HepG2 (cell line): ENCODE results near the gene MAN1A1. TPM values are rescaled to one million over a fixed set of nuclear protein-coding genes. Genes with fewer than 3 reads are reported as not detected.

Source experiments
- CHCHD3 ChIP-seq: sonication (generic); formaldehyde crosslinking; IDR thresholded peaks from 2 replicates; pipeline ENCODE4 v1.8.0; 2022; ENCODE audit warnings: mild to moderate bottlenecking, missing genetic modification reagents, moderate library complexity
- FOSL2 ChIP-seq: sonication (generic); formaldehyde crosslinking; IDR thresholded peaks from 2 replicates; pipeline ENCODE4 v1.4.0; 2020; ENCODE audit warnings: missing genetic modification reagents
- FOXM1 ChIP-seq: sonication (generic); formaldehyde crosslinking; IDR thresholded peaks from 2 replicates; pipeline ENCODE4 v1.5.0; 2020; ENCODE audit warnings: missing genetic modification reagents
- KLF12 ChIP-seq: sonication (generic); formaldehyde crosslinking; IDR thresholded peaks from 2 replicates; pipeline ENCODE4 v1.4.0; 2020; ENCODE audit warnings: missing genetic modification reagents, borderline replicate concordance
- PLRG1 ChIP-seq: fragments of 450-650 bp; conservative IDR thresholded peaks from 2 replicates; pipeline ENCODE4 v1.6.1; 2016
- RFX1 ChIP-seq: fragments of 450-650 bp; IDR thresholded peaks from 2 replicates; pipeline ENCODE4 v1.6.1; 2017
- SAFB2 ChIP-seq: sonication (generic); formaldehyde crosslinking; IDR thresholded peaks from 2 replicates; pipeline ENCODE4 v1.5.1; 2020; ENCODE audit warnings: missing genetic modification reagents, low read depth, mild to moderate bottlenecking, borderline replicate concordance
- SNAI1 ChIP-seq: sonication (generic); formaldehyde crosslinking; IDR thresholded peaks from 2 replicates; pipeline ENCODE4 v1.5.0; 2020; ENCODE audit warnings: mild to moderate bottlenecking, missing genetic modification reagents, borderline replicate concordance
- YY1 ChIP-seq: IDR thresholded peaks from 2 replicates; pipeline ENCODE4 v1.6.1; 2011; ENCODE audit warnings: low read length, low read depth, moderate library complexity, mild to moderate bottlenecking; ENCODE audit not compliant: insufficient read depth, insufficient replicate concordance
- ZNF441 ChIP-seq: sonication (generic); formaldehyde crosslinking; IDR thresholded peaks from 2 replicates; pipeline ENCODE4 v1.7.0; 2021; ENCODE audit warnings: missing genetic modification reagents, borderline replicate concordance
- polyA plus RNA-seq, 8 experiments: library from polyadenylated mRNA; depleted of rRNA in 3 of 8; stranded (reverse) in 7 of 8; unstranded in 1 of 8; fragments of >200 nt; fragmentation: Illumina TruSeq in 4 of 8; extraction: Trizol in 4 of 8; gene quantifications; 2 replicates each; pipeline versions ENCODE4 v1.2.1 to v1.2.3, GENCODE V29; 2011 to 2016; ENCODE audit warnings: low read depth in 4 of 8, missing spikeins in 1 of 8, mixed read lengths in 1 of 8; ENCODE audit not compliant: insufficient read depth in 1 of 8
- total RNA-seq, 5 experiments: library from RNA; depleted of rRNA; stranded (reverse); fragments of >200 nt; fragmentation: Illumina TruSeq; extraction: Trizol; gene quantifications; 2 replicates each; pipeline ENCODE4 v1.2.3, GENCODE V29; 2016; ENCODE audit warnings: low read depth in 1 of 5
- TF ChIP-seq, protein P1 (sequence below): sonication (generic); formaldehyde crosslinking; IDR thresholded peaks from 2 replicates; pipeline ENCODE4 v1.5.0; 2020; ENCODE audit warnings: mild to moderate bottlenecking, missing genetic modification reagents, borderline replicate concordance
- TF ChIP-seq, protein P2 (sequence below): sonication (generic); formaldehyde crosslinking; IDR thresholded peaks from 2 replicates; pipeline ENCODE4 v1.5.1; 2020; ENCODE audit warnings: missing genetic modification reagents, mild to moderate bottlenecking, borderline replicate concordance
- TF ChIP-seq, protein P3 (sequence below): sonication (generic); formaldehyde crosslinking; IDR thresholded peaks from 2 replicates; pipeline ENCODE4 v1.4.0; 2020; ENCODE audit warnings: missing genetic modification reagents
- TF ChIP-seq, protein P4 (sequence below): sonication (generic); formaldehyde crosslinking; IDR thresholded peaks from 2 replicates; pipeline ENCODE4 v1.4.0; 2020; ENCODE audit warnings: missing genetic modification reagents
- TF ChIP-seq, protein P5 (sequence below): sonication (generic); formaldehyde crosslinking; IDR thresholded peaks from 2 replicates; pipeline ENCODE4 v1.8.0; 2022; ENCODE audit warnings: low read depth, missing genetic modification reagents

Gene MAN1A1
- total and polyA plus RNA-seq, 2 of the 13 experiments (the other 11 are each of a cell fraction or from before 2014, with no cell fraction given), result 156 to 236 TPM

DNA sequence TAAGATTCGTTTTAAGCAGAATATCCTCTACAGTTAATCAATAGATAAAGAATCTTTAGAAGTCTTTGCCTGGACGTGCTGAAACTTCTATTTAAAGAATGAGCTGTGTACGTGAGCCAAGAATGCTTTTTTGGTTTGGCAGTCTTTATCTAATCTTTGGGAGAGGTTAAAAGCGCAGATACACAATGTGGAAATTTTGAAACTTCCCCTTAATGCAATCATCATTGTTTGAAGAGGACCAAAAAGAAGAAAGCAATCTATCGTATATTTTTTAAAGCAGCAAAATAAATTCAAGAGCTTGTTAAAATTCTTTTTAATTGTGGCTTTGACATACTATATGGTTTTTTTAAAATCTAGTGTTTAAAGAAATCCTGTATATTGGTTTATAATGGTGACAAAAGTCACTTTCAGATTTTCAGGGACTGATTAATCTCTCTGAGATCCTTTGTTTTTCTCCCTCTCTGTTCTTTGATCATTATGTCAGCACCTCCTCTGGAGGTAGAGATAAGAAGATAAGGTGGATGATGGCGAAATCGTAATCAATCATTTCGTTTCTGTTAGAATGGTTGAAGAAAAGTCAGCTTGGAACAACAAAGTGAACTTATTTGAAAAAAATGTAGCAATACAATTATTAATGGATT is 179.0 kb downstream of the MAN1A1 start (continued):
- TF ChIP-seq, protein P1, sequence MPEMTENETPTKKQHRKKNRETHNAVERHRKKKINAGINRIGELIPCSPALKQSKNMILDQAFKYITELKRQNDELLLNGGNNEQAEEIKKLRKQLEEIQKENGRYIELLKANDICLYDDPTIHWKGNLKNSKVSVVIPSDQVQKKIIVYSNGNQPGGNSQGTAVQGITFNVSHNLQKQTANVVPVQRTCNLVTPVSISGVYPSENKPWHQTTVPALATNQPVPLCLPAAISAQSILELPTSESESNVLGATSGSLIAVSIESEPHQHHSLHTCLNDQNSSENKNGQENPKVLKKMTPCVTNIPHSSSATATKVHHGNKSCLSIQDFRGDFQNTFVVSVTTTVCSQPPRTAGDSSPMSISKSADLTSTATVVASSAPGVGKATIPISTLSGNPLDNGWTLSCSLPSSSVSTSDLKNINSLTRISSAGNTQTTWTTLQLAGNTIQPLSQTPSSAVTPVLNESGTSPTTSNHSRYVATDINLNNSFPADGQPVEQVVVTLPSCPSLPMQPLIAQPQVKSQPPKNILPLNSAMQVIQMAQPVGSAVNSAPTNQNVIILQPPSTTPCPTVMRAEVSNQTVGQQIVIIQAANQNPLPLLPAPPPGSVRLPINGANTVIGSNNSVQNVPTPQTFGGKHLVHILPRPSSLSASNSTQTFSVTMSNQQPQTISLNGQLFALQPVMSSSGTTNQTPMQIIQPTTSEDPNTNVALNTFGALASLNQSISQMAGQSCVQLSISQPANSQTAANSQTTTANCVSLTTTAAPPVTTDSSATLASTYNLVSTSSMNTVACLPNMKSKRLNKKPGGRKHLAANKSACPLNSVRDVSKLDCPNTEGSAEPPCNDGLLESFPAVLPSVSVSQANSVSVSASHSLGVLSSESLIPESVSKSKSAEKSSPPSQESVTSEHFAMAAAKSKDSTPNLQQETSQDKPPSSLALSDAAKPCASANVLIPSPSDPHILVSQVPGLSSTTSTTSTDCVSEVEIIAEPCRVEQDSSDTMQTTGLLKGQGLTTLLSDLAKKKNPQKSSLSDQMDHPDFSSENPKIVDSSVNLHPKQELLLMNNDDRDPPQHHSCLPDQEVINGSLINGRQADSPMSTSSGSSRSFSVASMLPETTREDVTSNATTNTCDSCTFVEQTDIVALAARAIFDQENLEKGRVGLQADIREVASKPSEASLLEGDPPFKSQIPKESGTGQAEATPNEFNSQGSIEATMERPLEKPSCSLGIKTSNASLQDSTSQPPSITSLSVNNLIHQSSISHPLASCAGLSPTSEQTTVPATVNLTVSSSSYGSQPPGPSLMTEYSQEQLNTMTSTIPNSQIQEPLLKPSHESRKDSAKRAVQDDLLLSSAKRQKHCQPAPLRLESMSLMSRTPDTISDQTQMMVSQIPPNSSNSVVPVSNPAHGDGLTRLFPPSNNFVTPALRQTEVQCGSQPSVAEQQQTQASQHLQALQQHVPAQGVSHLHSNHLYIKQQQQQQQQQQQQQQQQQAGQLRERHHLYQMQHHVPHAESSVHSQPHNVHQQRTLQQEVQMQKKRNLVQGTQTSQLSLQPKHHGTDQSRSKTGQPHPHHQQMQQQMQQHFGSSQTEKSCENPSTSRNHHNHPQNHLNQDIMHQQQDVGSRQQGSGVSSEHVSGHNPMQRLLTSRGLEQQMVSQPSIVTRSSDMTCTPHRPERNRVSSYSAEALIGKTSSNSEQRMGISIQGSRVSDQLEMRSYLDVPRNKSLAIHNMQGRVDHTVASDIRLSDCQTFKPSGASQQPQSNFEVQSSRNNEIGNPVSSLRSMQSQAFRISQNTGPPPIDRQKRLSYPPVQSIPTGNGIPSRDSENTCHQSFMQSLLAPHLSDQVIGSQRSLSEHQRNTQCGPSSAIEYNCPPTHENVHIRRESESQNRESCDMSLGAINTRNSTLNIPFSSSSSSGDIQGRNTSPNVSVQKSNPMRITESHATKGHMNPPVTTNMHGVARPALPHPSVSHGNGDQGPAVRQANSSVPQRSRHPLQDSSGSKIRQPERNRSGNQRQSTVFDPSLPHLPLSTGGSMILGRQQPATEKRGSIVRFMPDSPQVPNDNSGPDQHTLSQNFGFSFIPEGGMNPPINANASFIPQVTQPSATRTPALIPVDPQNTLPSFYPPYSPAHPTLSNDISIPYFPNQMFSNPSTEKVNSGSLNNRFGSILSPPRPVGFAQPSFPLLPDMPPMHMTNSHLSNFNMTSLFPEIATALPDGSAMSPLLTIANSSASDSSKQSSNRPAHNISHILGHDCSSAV (CRISPR knock-in tag), result no peak
- TF ChIP-seq, protein P2, sequence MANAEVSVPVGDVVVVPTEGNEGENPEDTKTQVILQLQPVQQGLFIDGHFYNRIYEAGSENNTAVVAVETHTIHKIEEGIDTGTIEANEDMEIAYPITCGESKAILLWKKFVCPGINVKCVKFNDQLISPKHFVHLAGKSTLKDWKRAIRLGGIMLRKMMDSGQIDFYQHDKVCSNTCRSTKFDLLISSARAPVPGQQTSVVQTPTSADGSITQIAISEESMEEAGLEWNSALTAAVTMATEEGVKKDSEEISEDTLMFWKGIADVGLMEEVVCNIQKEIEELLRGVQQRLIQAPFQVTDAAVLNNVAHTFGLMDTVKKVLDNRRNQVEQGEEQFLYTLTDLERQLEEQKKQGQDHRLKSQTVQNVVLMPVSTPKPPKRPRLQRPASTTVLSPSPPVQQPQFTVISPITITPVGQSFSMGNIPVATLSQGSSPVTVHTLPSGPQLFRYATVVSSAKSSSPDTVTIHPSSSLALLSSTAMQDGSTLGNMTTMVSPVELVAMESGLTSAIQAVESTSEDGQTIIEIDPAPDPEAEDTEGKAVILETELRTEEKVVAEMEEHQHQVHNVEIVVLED, result no peak
- TF ChIP-seq CHCHD3 (CRISPR knock-in tag) (no peak), YY1 (no peak), KLF12 (CRISPR knock-in tag) (no peak), FOXM1 (CRISPR knock-in tag) (no peak), FOSL2 (CRISPR knock-in tag) (peak; percentile 56; the same call in 1 of the 2 replicates), ZNF441 (CRISPR knock-in tag) (no peak), SAFB2 (CRISPR knock-in tag) (no peak), SNAI1 (0 out of 2 replicates have a peak, but pooled peaks have one; percentile 50), RFX1 (no peak), PLRG1 (no peak)
- TF ChIP-seq, protein P3, sequence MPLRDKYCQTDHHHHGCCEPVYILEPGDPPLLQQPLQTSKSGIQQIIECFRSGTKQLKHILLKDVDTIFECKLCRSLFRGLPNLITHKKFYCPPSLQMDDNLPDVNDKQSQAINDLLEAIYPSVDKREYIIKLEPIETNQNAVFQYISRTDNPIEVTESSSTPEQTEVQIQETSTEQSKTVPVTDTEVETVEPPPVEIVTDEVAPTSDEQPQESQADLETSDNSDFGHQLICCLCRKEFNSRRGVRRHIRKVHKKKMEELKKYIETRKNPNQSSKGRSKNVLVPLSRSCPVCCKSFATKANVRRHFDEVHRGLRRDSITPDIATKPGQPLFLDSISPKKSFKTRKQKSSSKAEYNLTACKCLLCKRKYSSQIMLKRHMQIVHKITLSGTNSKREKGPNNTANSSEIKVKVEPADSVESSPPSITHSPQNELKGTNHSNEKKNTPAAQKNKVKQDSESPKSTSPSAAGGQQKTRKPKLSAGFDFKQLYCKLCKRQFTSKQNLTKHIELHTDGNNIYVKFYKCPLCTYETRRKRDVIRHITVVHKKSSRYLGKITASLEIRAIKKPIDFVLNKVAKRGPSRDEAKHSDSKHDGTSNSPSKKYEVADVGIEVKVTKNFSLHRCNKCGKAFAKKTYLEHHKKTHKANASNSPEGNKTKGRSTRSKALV (CRISPR knock-in tag), result no peak; the same call in 1 of the 2 replicates
- TF ChIP-seq, protein P4, sequence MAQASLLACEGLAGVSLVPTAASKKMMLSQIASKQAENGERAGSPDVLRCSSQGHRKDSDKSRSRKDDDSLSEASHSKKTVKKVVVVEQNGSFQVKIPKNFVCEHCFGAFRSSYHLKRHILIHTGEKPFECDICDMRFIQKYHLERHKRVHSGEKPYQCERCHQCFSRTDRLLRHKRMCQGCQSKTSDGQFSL (CRISPR knock-in tag), result no peak
- TF ChIP-seq, protein P5, sequence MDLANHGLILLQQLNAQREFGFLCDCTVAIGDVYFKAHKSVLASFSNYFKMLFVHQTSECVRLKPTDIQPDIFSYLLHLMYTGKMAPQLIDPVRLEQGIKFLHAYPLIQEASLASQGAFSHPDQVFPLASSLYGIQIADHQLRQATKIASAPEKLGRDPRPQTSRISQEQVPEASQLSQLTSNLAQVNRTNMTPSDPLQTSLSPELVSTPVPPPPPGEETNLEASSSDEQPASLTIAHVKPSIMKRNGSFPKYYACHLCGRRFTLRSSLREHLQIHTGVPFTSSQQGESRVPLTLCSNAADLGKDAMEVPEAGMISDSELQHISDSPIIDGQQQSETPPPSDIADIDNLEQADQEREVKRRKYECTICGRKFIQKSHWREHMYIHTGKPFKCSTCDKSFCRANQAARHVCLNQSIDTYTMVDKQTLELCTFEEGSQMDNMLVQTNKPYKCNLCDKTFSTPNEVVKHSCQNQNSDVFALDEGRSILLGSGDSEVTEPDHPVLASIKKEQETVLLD (CRISPR knock-in tag), result no peak
